Spleen (tissue), 7 donors: ENCODE results near the gene LAMA4.

Source experiments
- POLR2A ChIP-seq, 3 donors: fragments of 450-650 bp; IDR thresholded peaks; one replicate each; pipeline ENCODE4 v1.5.1; 2017; ENCODE audit warnings: antibody characterized with exemption in 3 of 3, mild to moderate bottlenecking in 1 of 3
- TF ChIP-seq, protein P1 (sequence below), 11 experiments: fragments of 200-600 bp in 7 of 11; fragments of 450-650 bp in 4 of 11; sonication (generic) in 4 of 11; IDR thresholded peaks in 8 of 11; conservative IDR thresholded peaks in 3 of 11; 1 replicate in 7 of 11; 2 replicates in 4 of 11; pipeline versions ENCODE4 v1.4.0 to v1.8.0; 2016 to 2021; ENCODE audit warnings: antibody characterized with exemption in 11 of 11, inconsistent platforms in 4 of 11, mild to moderate bottlenecking in 1 of 11
- donor health status: DM: no; HTN: no; CAD: no; lungs with moderate emphysema.
- donor health status: DM: no; HTN: no; CAD: no.
- donor health status: DM: no; HTN: no; CAD: no.

DNA sequence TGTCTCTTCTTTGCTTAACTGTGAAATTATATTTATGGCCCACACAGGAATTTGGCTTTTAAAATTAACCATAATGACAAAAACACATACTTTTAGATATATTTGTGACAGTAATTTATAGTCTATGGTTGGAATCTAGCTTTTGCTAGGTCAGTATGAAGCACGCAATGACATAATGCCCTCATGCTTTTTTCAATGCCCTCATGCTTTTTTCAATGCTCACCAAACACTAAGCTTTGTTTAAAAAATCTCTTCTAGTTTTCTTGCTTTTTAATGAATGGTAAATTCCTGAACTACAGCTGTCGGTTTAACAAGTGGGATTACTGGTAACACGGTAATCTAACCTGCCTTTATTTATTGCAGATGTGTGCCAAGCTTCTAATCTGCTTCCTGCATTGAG, 187.8 kb downstream of the LAMA4 start:
- TF ChIP-seq, protein P1, sequence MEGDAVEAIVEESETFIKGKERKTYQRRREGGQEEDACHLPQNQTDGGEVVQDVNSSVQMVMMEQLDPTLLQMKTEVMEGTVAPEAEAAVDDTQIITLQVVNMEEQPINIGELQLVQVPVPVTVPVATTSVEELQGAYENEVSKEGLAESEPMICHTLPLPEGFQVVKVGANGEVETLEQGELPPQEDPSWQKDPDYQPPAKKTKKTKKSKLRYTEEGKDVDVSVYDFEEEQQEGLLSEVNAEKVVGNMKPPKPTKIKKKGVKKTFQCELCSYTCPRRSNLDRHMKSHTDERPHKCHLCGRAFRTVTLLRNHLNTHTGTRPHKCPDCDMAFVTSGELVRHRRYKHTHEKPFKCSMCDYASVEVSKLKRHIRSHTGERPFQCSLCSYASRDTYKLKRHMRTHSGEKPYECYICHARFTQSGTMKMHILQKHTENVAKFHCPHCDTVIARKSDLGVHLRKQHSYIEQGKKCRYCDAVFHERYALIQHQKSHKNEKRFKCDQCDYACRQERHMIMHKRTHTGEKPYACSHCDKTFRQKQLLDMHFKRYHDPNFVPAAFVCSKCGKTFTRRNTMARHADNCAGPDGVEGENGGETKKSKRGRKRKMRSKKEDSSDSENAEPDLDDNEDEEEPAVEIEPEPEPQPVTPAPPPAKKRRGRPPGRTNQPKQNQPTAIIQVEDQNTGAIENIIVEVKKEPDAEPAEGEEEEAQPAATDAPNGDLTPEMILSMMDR (IDR thresholded peaks at IDR 0.05 in 8 of 11, conservative IDR thresholded peaks at IDR 0.05 in 3 of 11), result no peak
- no peak for TF ChIP-seq POLR2A (IDR thresholded peaks at IDR 0.05)
